GM12878 (cell line): Measurements from ENCODE around the gene OGFOD3. TPM values are rescaled to one million over a fixed set of nuclear protein-coding genes. Genes with fewer than 3 reads are reported as not detected.

Experiments
- BCL3 ChIP-seq: IDR thresholded peaks from 2 replicates; pipeline ENCODE4 v1.6.1; 2011; ENCODE audit warnings: borderline replicate concordance, low read depth, mild to moderate bottlenecking, moderate library complexity, low read length; ENCODE audit not compliant: insufficient read depth, poor library complexity, severe bottlenecking
- BMI1 ChIP-seq: fragments of 450-650 bp; IDR thresholded peaks from 2 replicates; pipeline ENCODE4 v1.6.1; 2016; ENCODE audit warnings: mild to moderate bottlenecking, moderate library complexity, borderline replicate concordance
- E2F4 ChIP-seq: IDR thresholded peaks from 2 replicates; pipeline ENCODE4 v1.6.1; 2012; ENCODE audit warnings: low read depth, low read length, improper control_type of control experiment
- ESRRA ChIP-seq: IDR thresholded peaks from 2 replicates; pipeline ENCODE4 v1.6.1; 2012; ENCODE audit warnings: mild to moderate bottlenecking, low read length, improper control_type of control experiment
- FOS ChIP-seq: IDR thresholded peaks from 3 replicates; pipeline ENCODE4 v1.6.1; 2011; ENCODE audit warnings: borderline replicate concordance; ENCODE audit not compliant: insufficient read length; ENCODE audit errors: extremely low read depth
- HDAC6 ChIP-seq: fragments of 200-600 bp; sonication (generic); IDR thresholded peaks from one replicate; pipeline ENCODE4 v1.8.0; 2017; ENCODE audit warnings: antibody characterized with exemption; ENCODE audit not compliant: unreplicated experiment
- HDGF ChIP-seq: fragments of 450-650 bp; IDR thresholded peaks from 2 replicates; pipeline ENCODE4 v1.6.1; 2016; ENCODE audit warnings: antibody characterized with exemption
- KAT2A ChIP-seq: conservative IDR thresholded peaks from 2 replicates; pipeline ENCODE4 v1.6.1; 2011; ENCODE audit warnings: low read depth, low read length; ENCODE audit not compliant: control insufficient read depth
- MLLT1 ChIP-seq: fragments of 450-650 bp; IDR thresholded peaks from 2 replicates; pipeline ENCODE4 v1.6.1; 2016; ENCODE audit warnings: mild to moderate bottlenecking
- MTA2 ChIP-seq: fragments of 450-650 bp; IDR thresholded peaks from 2 replicates; pipeline ENCODE4 v1.6.1; 2016; ENCODE audit warnings: low read depth, mild to moderate bottlenecking, moderate library complexity
- MYB ChIP-seq: fragments of 150-350 bp; IDR thresholded peaks from 2 replicates; pipeline ENCODE4 v1.6.1; 2014; ENCODE audit warnings: mild to moderate bottlenecking, low read depth, low read length, borderline replicate concordance
- POLR2A ChIP-seq: IDR thresholded peaks from 2 replicates; pipeline ENCODE4 v1.6.1; 2011; ENCODE audit warnings: low read depth, mild to moderate bottlenecking, low read length
- RELB ChIP-seq: fragments of 450-650 bp; IDR thresholded peaks from 2 replicates; pipeline ENCODE4 v1.6.1; 2017; ENCODE audit warnings: low read depth, mild to moderate bottlenecking, moderate library complexity
- SUPT20H ChIP-seq: IDR thresholded peaks from 2 replicates; pipeline ENCODE4 v1.6.1; 2011; ENCODE audit warnings: low read depth, mild to moderate bottlenecking, low read length, moderate library complexity, borderline replicate concordance; ENCODE audit not compliant: control insufficient read depth
- TCF3 ChIP-seq: IDR thresholded peaks from 2 replicates; pipeline ENCODE4 v1.6.1; 2012; ENCODE audit warnings: low read depth, mild to moderate bottlenecking, low read length, borderline replicate concordance; ENCODE audit not compliant: insufficient read depth
- YY1 ChIP-seq: IDR thresholded peaks from 2 replicates; pipeline ENCODE4 v1.6.1; 2011; ENCODE audit warnings: low read depth, mild to moderate bottlenecking, low read length
- ZBTB33 ChIP-seq: fragments of 450-650 bp; IDR thresholded peaks from 2 replicates; pipeline ENCODE4 v1.6.1; 2017; ENCODE audit warnings: mild to moderate bottlenecking
- polyA plus RNA-seq, 11 experiments: library from polyadenylated mRNA; depleted of rRNA in 4 of 11; unstranded in 6 of 11; stranded (reverse) in 5 of 11; fragments of >200 nt; fragmentation: Nextera tagmentation in 4 of 11; fragmentation: Illumina TruSeq in 1 of 11; extraction: Ambion mirVana in 4 of 11; extraction: Trizol in 1 of 11; gene quantifications; 1 replicate in 1 of 11; 2 replicates in 10 of 11; pipeline versions ENCODE4 v1.2.1 to v1.2.3, GENCODE V29; 2011 to 2016; ENCODE audit warnings: inconsistent platforms in 2 of 11, missing spikeins in 2 of 11, low read depth in 1 of 11
- total RNA-seq, 4 experiments: library from RNA; depleted of rRNA in 3 of 4; stranded (reverse); fragments of >200 nt in 3 of 4; fragmentation: Illumina TruSeq in 1 of 4; extraction: Trizol in 1 of 4; gene quantifications; 2 replicates each; pipeline versions ENCODE4 v1.2.1 to v1.2.3, GENCODE V29; 2013 to 2021
- TF ChIP-seq, protein P1 (sequence below): fragments of 450-650 bp; formaldehyde crosslinking; IDR thresholded peaks from 2 replicates; pipeline ENCODE4 v1.5.0; 2022; ENCODE audit warnings: mild to moderate bottlenecking, missing genetic modification characterization

The OGFOD3 gene
- total and polyA plus RNA-seq, 10 of the 15 experiments (the other 5 are each of a cell fraction or from before 2014, with no cell fraction given): 0.48 to 28.4 (median 18.3) TPM

- peak; percentile 75; the same call in 1 of the 2 replicates for TF ChIP-seq RELB
- TF ChIP-seq, protein P1, sequence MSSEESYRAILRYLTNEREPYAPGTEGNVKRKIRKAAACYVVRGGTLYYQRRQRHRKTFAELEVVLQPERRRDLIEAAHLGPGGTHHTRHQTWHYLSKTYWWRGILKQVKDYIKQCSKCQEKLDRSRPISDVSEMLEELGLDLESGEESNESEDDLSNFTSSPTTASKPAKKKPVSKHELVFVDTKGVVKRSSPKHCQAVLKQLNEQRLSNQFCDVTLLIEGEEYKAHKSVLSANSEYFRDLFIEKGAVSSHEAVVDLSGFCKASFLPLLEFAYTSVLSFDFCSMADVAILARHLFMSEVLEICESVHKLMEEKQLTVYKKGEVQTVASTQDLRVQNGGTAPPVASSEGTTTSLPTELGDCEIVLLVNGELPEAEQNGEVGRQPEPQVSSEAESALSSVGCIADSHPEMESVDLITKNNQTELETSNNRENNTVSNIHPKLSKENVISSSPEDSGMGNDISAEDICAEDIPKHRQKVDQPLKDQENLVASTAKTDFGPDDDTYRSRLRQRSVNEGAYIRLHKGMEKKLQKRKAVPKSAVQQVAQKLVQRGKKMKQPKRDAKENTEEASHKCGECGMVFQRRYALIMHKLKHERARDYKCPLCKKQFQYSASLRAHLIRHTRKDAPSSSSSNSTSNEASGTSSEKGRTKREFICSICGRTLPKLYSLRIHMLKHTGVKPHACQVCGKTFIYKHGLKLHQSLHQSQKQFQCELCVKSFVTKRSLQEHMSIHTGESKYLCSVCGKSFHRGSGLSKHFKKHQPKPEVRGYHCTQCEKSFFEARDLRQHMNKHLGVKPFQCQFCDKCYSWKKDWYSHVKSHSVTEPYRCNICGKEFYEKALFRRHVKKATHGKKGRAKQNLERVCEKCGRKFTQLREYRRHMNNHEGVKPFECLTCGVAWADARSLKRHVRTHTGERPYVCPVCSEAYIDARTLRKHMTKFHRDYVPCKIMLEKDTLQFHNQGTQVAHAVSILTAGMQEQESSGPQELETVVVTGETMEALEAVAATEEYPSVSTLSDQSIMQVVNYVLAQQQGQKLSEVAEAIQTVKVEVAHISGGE (CRISPR knock-in tag): no peak
- peak; percentile 83; the same call in 1 of the 2 replicates for TF ChIP-seq HDGF
- peak; percentile 39; the same call in 1 of the 2 replicates for TF ChIP-seq MTA2
- TF ChIP-seq KAT2A: no peak
- no peak for TF ChIP-seq HDAC6
- no peak for TF ChIP-seq SUPT20H
- TF ChIP-seq TCF3: no peak
- no peak for TF ChIP-seq ESRRA
- no peak for TF ChIP-seq BCL3
- no peak for TF ChIP-seq MYB
- TF ChIP-seq YY1: no peak
- TF ChIP-seq MLLT1: peak; percentile 97
- no peak for TF ChIP-seq ZBTB33
- no peak for TF ChIP-seq BMI1
- TF ChIP-seq E2F4: no peak
- no peak for TF ChIP-seq POLR2A
- TF ChIP-seq FOS: no peak
Measured at GRCh38 chr17:82400830-82401229, 17.6 kb downstream of the OGFOD3 start (continued).
